Stimulated activated CD4-positive, alpha-beta T cell treated with anti-CD3 and anti-CD28 coated beads, Interleukin-4, amount 100 ng/mL, for 24 hours (primary cell): ENCODE data around the gene SMG7.

Source experiments
- DNase-seq: peaks from one replicate; pipeline ENCODE4 v3.0.0-alpha.2; 2020

Gene SMG7

GRCh38 chr1:183568176-183569021 is 96.1 kb downstream of the SMG7 start:
- no peak for DNase-seq

- DNase-seq, result peak; percentile 25
Observed at GRCh38 chr1:183569141-183569540, 96.8 kb downstream of the SMG7 start.

GRCh38 chr1:183569801-183570200 is 97.5 kb downstream of the SMG7 start:
- DNase-seq, result no peak

- no peak for DNase-seq
Observed at GRCh38 chr1:183570451-183570850, 98.2 kb downstream of the SMG7 start.

GRCh38 chr1:183571678-183572268 is 99.5 kb downstream of the SMG7 start:
- no peak for DNase-seq

- no peak for DNase-seq
Observed at GRCh38 chr1:183572721-183573120, 100.4 kb downstream of the SMG7 start.

- no peak for DNase-seq
Observed at GRCh38 chr1:183575606-183576005, 103.3 kb downstream of the SMG7 start.

- DNase-seq, result no peak
Observed at GRCh38 chr1:183576537-183576936, 104.2 kb downstream of the SMG7 start.

- no peak for DNase-seq
Observed at GRCh38 chr1:183577897-183578465, 105.7 kb downstream of the SMG7 start.

- DNase-seq, result no peak
Observed at GRCh38 chr1:183578856-183579255, 106.6 kb downstream of the SMG7 start.

- no peak for DNase-seq
Observed at GRCh38 chr1:183580281-183580682, 108.0 kb downstream of the SMG7 start.

- no peak for DNase-seq
Observed at GRCh38 chr1:183582021-183582713, 109.9 kb downstream of the SMG7 start.

GRCh38 chr1:183583466-183583865 is 111.2 kb downstream of the SMG7 start:
- DNase-seq, result no peak

- DNase-seq, result no peak
Observed at GRCh38 chr1:183584147-183584546, 111.8 kb downstream of the SMG7 start.

GRCh38 chr1:183585038-183585437 is 112.7 kb downstream of the SMG7 start:
- no peak for DNase-seq

GRCh38 chr1:183586455-183586854 is 114.2 kb downstream of the SMG7 start:
- no peak for DNase-seq

- no peak for DNase-seq
Observed at GRCh38 chr1:183586926-183587325, 114.6 kb downstream of the SMG7 start.

GRCh38 chr1:183588827-183589226 is 116.5 kb downstream of the SMG7 start:
- DNase-seq, result no peak

GRCh38 chr1:183589384-183589783 is 117.1 kb downstream of the SMG7 start:
- DNase-seq, result no peak

GRCh38 chr1:183589874-183590243 is 117.6 kb downstream of the SMG7 start:
- DNase-seq, result no peak

GRCh38 chr1:183590244-183591191 is 118.2 kb downstream of the SMG7 start, which contains the start of gene NCF2:
Gene NCF2, minus strand, starts transcription at chr1:183590459. Its CDS starts 130 bp downstream, at chr1:183590329.
- DNase-seq, result peak; percentile 18

GRCh38 chr1:183592733-183593132 is 120.4 kb downstream of the SMG7 start:
- DNase-seq, result no peak
